Stimulated activated CD8-positive, alpha-beta memory T cell treated with anti-CD3 and anti-CD28 coated beads, Interleukin-4, amount 100 ng/mL, for 4 hours (primary cell): ENCODE data around the gene TRPM6.
A peak's percentile ranks its signal among the peaks of the same experiment; 100 is the strongest.

Source experiments
- DNase-seq, 2 donors: peaks; one replicate each; pipeline ENCODE4 v3.0.0-alpha.2; 2020; ENCODE audit warnings: low read depth in 2 of 2, low spot score in 1 of 2

Gene TRPM6

GRCh38 chr9:74777136-74777879, 110.4 kb downstream of the TRPM6 start:
- peak; percentile 24 to 54 for DNase-seq

GRCh38 chr9:74775396-74775795, 112.3 kb downstream of the TRPM6 start:
- DNase-seq = no peak

GRCh38 chr9:74773886-74774479, 113.7 kb downstream of the TRPM6 start:
- peak; percentile 32 to 36 for DNase-seq

- no peak for DNase-seq
Measured at GRCh38 chr9:74772121-74772520, 115.6 kb downstream of the TRPM6 start.

- DNase-seq = no peak
Measured at GRCh38 chr9:74771672-74772071, 116.0 kb downstream of the TRPM6 start.

GRCh38 chr9:74771262-74771585, 116.5 kb downstream of the TRPM6 start:
- DNase-seq = no peak

- DNase-seq = no peak
Measured at GRCh38 chr9:74770508-74771261, 117.0 kb downstream of the TRPM6 start.

- DNase-seq = no peak
Measured at GRCh38 chr9:74765481-74765971, 122.2 kb downstream of the TRPM6 start.

GRCh38 chr9:74762950-74763349, 124.8 kb downstream of the TRPM6 start:
- DNase-seq = no peak

GRCh38 chr9:74760031-74760700, 127.6 kb downstream of the TRPM6 start:
- DNase-seq = no peak

- no peak for DNase-seq
Measured at GRCh38 chr9:74755999-74756398, 131.7 kb downstream of the TRPM6 start.

- no peak for DNase-seq
Measured at GRCh38 chr9:74755355-74755754, 132.4 kb downstream of the TRPM6 start.

- no peak for DNase-seq
Measured at GRCh38 chr9:74753650-74754049, 134.1 kb downstream of the TRPM6 start.

GRCh38 chr9:74748966-74749365, 138.8 kb downstream of the TRPM6 start:
- DNase-seq = no peak

- DNase-seq = no peak
Measured at GRCh38 chr9:74742792-74743730, 144.7 kb downstream of the TRPM6 start.

GRCh38 chr9:74742191-74742790, 145.4 kb downstream of the TRPM6 start:
- DNase-seq = no peak

- DNase-seq = no peak
Measured at GRCh38 chr9:74736646-74737045, 151.1 kb downstream of the TRPM6 start.

GRCh38 chr9:74735761-74736160, 152.0 kb downstream of the TRPM6 start:
- no peak for DNase-seq

GRCh38 chr9:74729136-74729695, 158.5 kb downstream of the TRPM6 start:
- no peak for DNase-seq

- no peak for DNase-seq
Measured at GRCh38 chr9:74728176-74728575, 159.5 kb downstream of the TRPM6 start.
